H9 (cell line): ENCODE measurements around the gene PPFIBP1. TPM values are rescaled to one million over a fixed set of nuclear protein-coding genes. Genes with fewer than 3 reads are reported as not detected.

ENCODE experiments used
- DNase-seq: peaks from one replicate; pipeline ENCODE4 v3.0.0-alpha.2; 2017
- H2AFZ ChIP-seq: one replicate; pipeline ENCODE4 v1.6.1; 2013; ENCODE audit warnings: mild to moderate bottlenecking, low read length, control low read depth, moderate library complexity
- H2AK5ac ChIP-seq: 2 replicates; pipeline ENCODE4 v1.6.1; 2013; ENCODE audit warnings: low read length, control low read depth, mixed read lengths; ENCODE audit not compliant: insufficient read length
- H2BK120ac ChIP-seq: one replicate; pipeline ENCODE4 v1.6.1; 2013; ENCODE audit warnings: low read depth, mild to moderate bottlenecking, low read length, control low read depth, inconsistent platforms; ENCODE audit not compliant: poor library complexity, severe bottlenecking
- H2BK12ac ChIP-seq: 2 replicates; pipeline ENCODE4 v1.6.1; 2013; ENCODE audit warnings: low read length, control low read depth, mixed read lengths, low read depth; ENCODE audit not compliant: insufficient read length
- H2BK15ac ChIP-seq: 2 replicates; pipeline ENCODE4 v1.6.1; 2013; ENCODE audit warnings: low read depth, low read length, control low read depth
- H2BK20ac ChIP-seq: one replicate; pipeline ENCODE4 v1.6.1; 2013; ENCODE audit warnings: low read depth, mild to moderate bottlenecking, low read length, control low read depth, inconsistent platforms; ENCODE audit not compliant: poor library complexity, severe bottlenecking
- H2BK5ac ChIP-seq: 2 replicates; pipeline ENCODE4 v1.6.1; 2013; ENCODE audit warnings: low read length, control low read depth, mixed read lengths; ENCODE audit not compliant: insufficient read length
- H3K14ac ChIP-seq: 2 replicates; pipeline ENCODE4 v1.6.1; 2013; ENCODE audit warnings: low read length, control low read depth; ENCODE audit not compliant: insufficient read depth
- H3K18ac ChIP-seq: 2 replicates; pipeline ENCODE4 v1.6.1; 2013; ENCODE audit warnings: low read depth, mild to moderate bottlenecking, mixed read lengths, low read length, control low read depth; ENCODE audit not compliant: insufficient read length
- H3K23ac ChIP-seq: 2 replicates; pipeline ENCODE4 v1.6.1; 2013; ENCODE audit warnings: low read length, control low read depth, mixed read lengths, low read depth; ENCODE audit not compliant: insufficient read length
- H3K23me2 ChIP-seq: 2 replicates; pipeline ENCODE4 v1.6.1; 2013; ENCODE audit warnings: low read depth, mild to moderate bottlenecking, mixed read lengths, low read length, control low read depth; ENCODE audit not compliant: insufficient read length, poor library complexity, severe bottlenecking
- H3K27ac ChIP-seq: 2 replicates; pipeline ENCODE4 v1.5.1; 2013; ENCODE audit warnings: low read length, control low read depth, mixed read lengths, low read depth; ENCODE audit not compliant: insufficient read length
- H3K27me3 ChIP-seq: 2 replicates; pipeline ENCODE4 v1.6.1; 2013; ENCODE audit warnings: low read length, control low read depth, inconsistent platforms; ENCODE audit not compliant: insufficient read depth
- H3K4ac ChIP-seq: 2 replicates; pipeline ENCODE4 v1.6.1; 2013; ENCODE audit warnings: low read depth, mild to moderate bottlenecking, control low read depth, inconsistent platforms, low read length, moderate library complexity
- H3K4me1 ChIP-seq: 2 replicates; pipeline ENCODE4 v1.6.1; 2013; ENCODE audit warnings: low read length, control low read depth, inconsistent platforms; ENCODE audit not compliant: insufficient read depth
- H3K4me2 ChIP-seq: 2 replicates; pipeline ENCODE4 v1.6.1; 2013; ENCODE audit warnings: low read length, control low read depth, mixed read lengths; ENCODE audit not compliant: insufficient read length, insufficient read depth
- H3K56ac ChIP-seq: 2 replicates; pipeline ENCODE4 v1.6.1; 2013; ENCODE audit warnings: low read depth, mild to moderate bottlenecking, mixed read lengths, low read length, control low read depth; ENCODE audit not compliant: insufficient read length
- H3K79me1 ChIP-seq: 2 replicates; pipeline ENCODE4 v1.6.1; 2013; ENCODE audit warnings: low read depth, mild to moderate bottlenecking, moderate library complexity, low read length, control low read depth, inconsistent platforms; ENCODE audit not compliant: insufficient read depth, poor library complexity, severe bottlenecking
- H3K79me2 ChIP-seq: 2 replicates; pipeline ENCODE4 v1.6.1; 2013; ENCODE audit warnings: low read length, control low read depth, inconsistent platforms; ENCODE audit not compliant: insufficient read depth
- H3K9ac ChIP-seq: 2 replicates; pipeline ENCODE4 v1.6.1; 2013; ENCODE audit warnings: low read length, control low read depth, mixed read lengths; ENCODE audit not compliant: insufficient read length; ENCODE audit errors: extremely low read depth
- H3K9me3 ChIP-seq: one replicate; pipeline ENCODE4 v1.6.1; 2013; ENCODE audit warnings: low read depth, low read length, inconsistent platforms; ENCODE audit not compliant: control insufficient read depth
- H3T11ph ChIP-seq: one replicate; pipeline ENCODE4 v1.6.1; 2013; ENCODE audit warnings: mild to moderate bottlenecking, low read length, control low read depth, inconsistent platforms
- H4K20me1 ChIP-seq: one replicate; pipeline ENCODE4 v1.6.1; 2013; ENCODE audit not compliant: control insufficient read depth, insufficient read length, insufficient read depth
- H4K5ac ChIP-seq: 2 replicates; pipeline ENCODE4 v1.6.1; 2013; ENCODE audit warnings: low read depth, mild to moderate bottlenecking, mixed read lengths, low read length, control low read depth; ENCODE audit not compliant: insufficient read length
- H4K8ac ChIP-seq: replicated peaks from 2 replicates; pipeline ENCODE4 v1.6.1; 2013; ENCODE audit warnings: low read length, control low read depth, mixed read lengths, low read depth; ENCODE audit not compliant: insufficient read length
- H4K91ac ChIP-seq: 2 replicates; pipeline ENCODE4 v1.6.1; 2013; ENCODE audit warnings: low read depth, mild to moderate bottlenecking, moderate library complexity, mixed read lengths, low read length, control low read depth; ENCODE audit not compliant: insufficient read length
- H3K27ac Mint-ChIP-seq, 3 experiments: 2 replicates in 2 of 3; 3 replicates in 1 of 3; pipeline ENCODE4 v1.8.0; 2020 to 2021; ENCODE audit warnings: mixed read lengths in 3 of 3, mild to moderate bottlenecking in 1 of 3, moderate library complexity in 1 of 3
- H3K27me3 Mint-ChIP-seq: 2 replicates; pipeline ENCODE4 v1.8.0; 2021; ENCODE audit warnings: low read depth, mild to moderate bottlenecking, moderate library complexity, mixed read lengths
- H3K36me3 Mint-ChIP-seq, 3 experiments: 2 replicates in 2 of 3; 3 replicates in 1 of 3; pipeline ENCODE4 v1.8.0; 2020 to 2021; ENCODE audit warnings: low read depth in 3 of 3, mixed read lengths in 3 of 3; ENCODE audit not compliant: insufficient read depth in 1 of 3
- H3K4me1 Mint-ChIP-seq, 2 experiments: 2 replicates each; pipeline ENCODE4 v1.8.0; 2020; ENCODE audit warnings: mixed read lengths in 2 of 2
- H3K4me3 Mint-ChIP-seq, 2 experiments: 2 replicates in 1 of 2; 3 replicates in 1 of 2; pipeline ENCODE4 v1.8.0; 2020 to 2021; ENCODE audit warnings: mild to moderate bottlenecking in 2 of 2, mixed read lengths in 2 of 2, moderate library complexity in 1 of 2
- H3K9me3 Mint-ChIP-seq, 2 experiments: 2 replicates in 1 of 2; 3 replicates in 1 of 2; pipeline ENCODE4 v1.8.0; 2020; ENCODE audit warnings: mild to moderate bottlenecking in 2 of 2, mixed read lengths in 2 of 2, moderate library complexity in 1 of 2
- CTCF ChIP-seq: fragments of 200-600 bp; sonication (generic); conservative IDR thresholded peaks from 3 replicates; pipeline ENCODE4 v1.8.0; 2021; ENCODE audit warnings: antibody characterized with exemption, mild to moderate bottlenecking
- WGBS: extraction: QIAGEN DNeasy Blood & Tissue Kit; methylation state at CpG from one replicate; pipeline ENCODE4 v1.1.7; 2013; ENCODE audit warnings: missing lambda C conversion rate, low lambda C conversion rate, mixed read lengths; ENCODE audit not compliant: insufficient read length; ENCODE audit errors: extremely low coverage; 5-methylcytosine and 5-hydroxymethylcytosine counted together
- total RNA-seq: library from RNA; stranded (reverse); gene quantifications from 2 replicates; pipeline ENCODE4 v1.2.1, GENCODE V29; 2021

The PPFIBP1 gene
- total RNA-seq, 1 experiment from 2014 or later = 29.2 TPM

GRCh38 chr12:27528788-27529187 is 4.8 kb downstream of the PPFIBP1 start:
- H3K23me2 ChIP-seq = peaks cover 11% of the 10 kb centered on the region
- no peaks in the 10 kb centered on the region for H3K9me3 Mint-ChIP-seq
- peaks cover 24 to 30% of the 10 kb centered on the region in 2 experiments for H3K4me1 Mint-ChIP-seq
- H3T11ph ChIP-seq = no peak overlapping the region
- H3K4me1 ChIP-seq = peaks cover 4% of the 10 kb centered on the region; the same call in 1 of the 2 replicates
- no peaks in the 10 kb centered on the region for H3K27me3 ChIP-seq
- no peak overlapping the region for H3K9ac ChIP-seq
- H2BK15ac ChIP-seq = no peak overlapping the region
- H2AK5ac ChIP-seq = no peak overlapping the region
- no peak overlapping the region for H3K14ac ChIP-seq
- WGBS = no CpG with 5 or more reads among the region's 3 CpGs
- H3K56ac ChIP-seq = no peak overlapping the region
- H3K79me1 ChIP-seq = peaks cover 3% of the 10 kb centered on the region
- no peak overlapping the region for H3K4ac ChIP-seq
- no peak for DNase-seq
- H2AFZ ChIP-seq = no peak overlapping the region
- peaks cover 14% of the 10 kb centered on the region for H3K27me3 Mint-ChIP-seq
- H3K27ac Mint-ChIP-seq = no peak overlapping the region
- no peak overlapping the region for H2BK5ac ChIP-seq
- H2BK20ac ChIP-seq = no peak overlapping the region
- no peaks in the 10 kb centered on the region for H3K36me3 Mint-ChIP-seq
- H2BK120ac ChIP-seq = no peak overlapping the region
- H3K4me2 ChIP-seq = no peak overlapping the region
- no peaks in the 10 kb centered on the region for H4K20me1 ChIP-seq
- no peak overlapping the region for H2BK12ac ChIP-seq
- H4K5ac ChIP-seq = no peak overlapping the region
- no peak overlapping the region for H3K23ac ChIP-seq
- no peak overlapping the region for H3K4me3 Mint-ChIP-seq
- H3K27ac ChIP-seq = no peak overlapping the region
- no peak overlapping the region for H3K18ac ChIP-seq
- H4K91ac ChIP-seq = no peak overlapping the region
- H3K79me2 ChIP-seq = no peaks in the 10 kb centered on the region; the same call in 1 of the 2 replicates
- no peak for TF ChIP-seq CTCF
- H4K8ac ChIP-seq = no peak overlapping the region
- no peaks in the 10 kb centered on the region for H3K9me3 ChIP-seq
